Mucosa of stomach (tissue), 1 donor: ENCODE data around the gene GNGT1.
"Not testable (repeated sequence)": the region's sequence is repeated elsewhere in the genome, so short reads cannot be mapped to it uniquely, and the experiment has no call there.

ENCODE experiments used
- H3K27me3 ChIP-seq: one replicate; pipeline ENCODE4 v1.7.0; 2013; ENCODE audit warnings: mild to moderate bottlenecking, low read length; ENCODE audit not compliant: control insufficient read depth, insufficient read depth
- H3K36me3 ChIP-seq: one replicate; pipeline ENCODE4 v1.7.0; 2013; ENCODE audit warnings: low read length; ENCODE audit not compliant: control insufficient read depth, insufficient read depth
- H3K4me1 ChIP-seq: one replicate; pipeline ENCODE4 v1.7.0; 2013; ENCODE audit warnings: mild to moderate bottlenecking, low read length; ENCODE audit not compliant: control insufficient read depth, insufficient read depth
- H3K4me3 ChIP-seq: one replicate; pipeline ENCODE4 v1.7.0; 2013; ENCODE audit warnings: low read length
- H3K9ac ChIP-seq: one replicate; pipeline ENCODE4 v1.7.0; 2013; ENCODE audit warnings: mild to moderate bottlenecking, low read length, moderate library complexity
- H3K9me3 ChIP-seq: one replicate; pipeline ENCODE4 v1.7.0; 2013; ENCODE audit warnings: mild to moderate bottlenecking, low read length, moderate library complexity; ENCODE audit not compliant: control insufficient read depth
- donor health status: Pancreatic carcinoma.

GNGT1 gene

GRCh38 chr7:93911661-93912060 is 5.3 kb downstream of the GNGT1 start:
- not testable (repeated sequence) for H3K4me3 ChIP-seq, H3K27me3 ChIP-seq, H3K9me3 ChIP-seq, H3K4me1 ChIP-seq, H3K36me3 ChIP-seq, H3K9ac ChIP-seq

GRCh38 chr7:93913197-93913596 is 6.8 kb downstream of the GNGT1 start:
- no peak overlapping the region for H3K4me3 ChIP-seq
- no peak overlapping the region for H3K9ac ChIP-seq
- no peaks in the 10 kb centered on the region for H3K36me3 ChIP-seq
- no peaks in the 10 kb centered on the region for H3K9me3 ChIP-seq
- H3K27me3 ChIP-seq: no peaks in the 10 kb centered on the region
- H3K4me1 ChIP-seq: no peaks in the 10 kb centered on the region

GRCh38 chr7:93914581-93915066 is 8.3 kb downstream of the GNGT1 start:
- no peaks in the 10 kb centered on the region for H3K4me1 ChIP-seq
- H3K4me3 ChIP-seq: no peak overlapping the region
- no peaks in the 10 kb centered on the region for H3K36me3 ChIP-seq
- no peaks in the 10 kb centered on the region for H3K9me3 ChIP-seq
- H3K9ac ChIP-seq: no peak overlapping the region
- no peaks in the 10 kb centered on the region for H3K27me3 ChIP-seq

- H3K9me3 ChIP-seq, H3K36me3 ChIP-seq, H3K9ac ChIP-seq, H3K4me3 ChIP-seq, H3K4me1 ChIP-seq, H3K27me3 ChIP-seq: not testable (repeated sequence)
These were observed 9.0 kb downstream of the GNGT1 start for GRCh38 chr7:93915206-93915842.

- not testable (repeated sequence) for H3K36me3 ChIP-seq, H3K4me3 ChIP-seq, H3K9me3 ChIP-seq, H3K9ac ChIP-seq, H3K27me3 ChIP-seq, H3K4me1 ChIP-seq
These were observed 9.5 kb downstream of the GNGT1 start for GRCh38 chr7:93915888-93916287.

GRCh38 chr7:93916315-93916714 is 9.9 kb downstream of the GNGT1 start:
- H3K27me3 ChIP-seq, H3K4me1 ChIP-seq: not testable (repeated sequence)

GRCh38 chr7:93920496-93921182 is 14.3 kb downstream of the GNGT1 start:
- no peaks in the 10 kb centered on the region for H3K36me3 ChIP-seq
- H3K9me3 ChIP-seq: no peaks in the 10 kb centered on the region
- no peak overlapping the region for H3K4me3 ChIP-seq
- peak overlapping the region; percentile 7 for H3K9ac ChIP-seq
- H3K27me3 ChIP-seq: peaks cover 9% of the 10 kb centered on the region
- peaks cover 3% of the 10 kb centered on the region for H3K4me1 ChIP-seq

More at GRCh38 chr7:93916315-93916714, 9.9 kb downstream of the GNGT1 start:
- H3K36me3 ChIP-seq, H3K4me3 ChIP-seq, H3K9me3 ChIP-seq, H3K9ac ChIP-seq: not testable (repeated sequence)

- Histone ChIP-seq H3K27me3 (peaks cover 9% of the 10 kb centered on the region), H3K36me3 (no peaks in the 10 kb centered on the region), H3K4me3 (no peak overlapping the region), H3K9me3 (no peaks in the 10 kb centered on the region), H3K4me1 (peaks cover 3% of the 10 kb centered on the region), H3K9ac (peak overlapping the region; percentile 7)
These were observed 14.8 kb downstream of the GNGT1 start for GRCh38 chr7:93921186-93921585.

GRCh38 chr7:93921607-93922566 is 15.5 kb downstream of the GNGT1 start, which contains the start of gene GNG11:
TSS of gene GNG11 (plus strand) at chr7:93921735. CDS start at chr7:93922138, 403 bp downstream.
- peaks cover 9% of the 10 kb centered on the region for H3K27me3 ChIP-seq
- H3K4me3 ChIP-seq: peak within 1 kb of the TSS; percentile 32
- peak within 1 kb of the TSS; percentile 61 for H3K9ac ChIP-seq
- no peaks in the 10 kb centered on the region for H3K36me3 ChIP-seq
- peaks cover 3% of the 10 kb centered on the region for H3K4me1 ChIP-seq
- no peaks in the 10 kb centered on the region for H3K9me3 ChIP-seq

GRCh38 chr7:93923296-93923695 is 16.9 kb downstream of the GNGT1 start:
- Histone ChIP-seq H3K4me1 (peaks cover 3% of the 10 kb centered on the region), H3K27me3 (peaks cover 9% of the 10 kb centered on the region), H3K4me3 (no peak overlapping the region), H3K36me3 (no peaks in the 10 kb centered on the region), H3K9me3 (no peaks in the 10 kb centered on the region), H3K9ac (no peak overlapping the region)

GRCh38 chr7:93923942-93924341 is 17.6 kb downstream of the GNGT1 start:
- Histone ChIP-seq H3K9me3 (no peaks in the 10 kb centered on the region), H3K36me3 (no peaks in the 10 kb centered on the region), H3K27me3 (peaks cover 9% of the 10 kb centered on the region), H3K9ac (no peak overlapping the region), H3K4me1 (peaks cover 3% of the 10 kb centered on the region), H3K4me3 (no peak overlapping the region)

GRCh38 chr7:93926800-93927199 is 20.4 kb downstream of the GNGT1 start:
- no peak overlapping the region for H3K4me3 ChIP-seq

More at GRCh38 chr7:93926800-93927199, 20.4 kb downstream of the GNGT1 start:
- no peaks in the 10 kb centered on the region for H3K36me3 ChIP-seq
- H3K9me3 ChIP-seq: no peaks in the 10 kb centered on the region
- H3K27me3 ChIP-seq: peaks cover 5% of the 10 kb centered on the region
- no peak overlapping the region for H3K9ac ChIP-seq
- H3K4me1 ChIP-seq: peaks cover under 1% of the 10 kb centered on the region
